Measurements from ENCODE around the gene TOP3B.

DNA sequence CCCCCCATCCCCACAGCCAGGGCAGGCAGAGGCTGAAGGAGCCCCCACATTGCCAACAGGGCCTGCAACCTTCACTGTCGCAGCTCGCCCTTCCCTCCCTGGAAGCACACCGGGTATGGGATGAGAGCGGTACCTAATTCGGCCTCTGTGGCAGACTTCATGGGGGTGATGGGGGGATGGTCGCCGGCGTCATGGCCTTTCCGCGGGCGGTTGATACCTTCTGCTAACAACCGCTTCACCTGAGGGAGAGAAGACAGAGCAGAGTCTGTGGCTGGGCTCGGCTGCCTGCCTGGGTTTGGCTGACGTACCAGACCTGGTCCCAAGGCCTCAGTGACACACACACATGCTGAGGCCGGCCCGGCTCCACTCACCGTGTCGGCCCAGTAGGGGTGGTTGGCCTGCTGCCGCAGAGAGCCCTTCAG is 18.8 kb downstream of the TOP3B start:
- no peak for TF ChIP-seq CTCF (IDR thresholded peaks at IDR 0.05; ENCODE audit: low read depth, low read length, missing input control)
- no peak for TF ChIP-seq REST (IDR thresholded peaks at IDR 0.05)
- no peak for TF ChIP-seq TAF1 (conservative IDR thresholded peaks at IDR 0.05)
- TF ChIP-seq, protein P1, sequence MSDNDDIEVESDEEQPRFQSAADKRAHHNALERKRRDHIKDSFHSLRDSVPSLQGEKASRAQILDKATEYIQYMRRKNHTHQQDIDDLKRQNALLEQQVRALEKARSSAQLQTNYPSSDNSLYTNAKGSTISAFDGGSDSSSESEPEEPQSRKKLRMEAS (IDR thresholded peaks at IDR 0.05) = no peak
- TF ChIP-seq GABPA (IDR thresholded peaks at IDR 0.05 in 1 of 2, conservative IDR thresholded peaks at IDR 0.05 in 1 of 2) = no peak
- TF ChIP-seq YY1 (IDR thresholded peaks at IDR 0.05) = no peak
- TF ChIP-seq RAD21 (IDR thresholded peaks at IDR 0.05) = no peak
- TF ChIP-seq ATF3 (IDR thresholded peaks at IDR 0.05) = no peak
- TF ChIP-seq EGR1 (IDR thresholded peaks at IDR 0.05; ENCODE audit: low read depth in 2 of 2) = no peak
- no peak for TF ChIP-seq RXRA (IDR thresholded peaks at IDR 0.05)
- no peak for TF ChIP-seq FOXA2 (IDR thresholded peaks at IDR 0.05)
- TF ChIP-seq SP1 (IDR thresholded peaks at IDR 0.05) = no peak
- TF ChIP-seq JUND (IDR thresholded peaks at IDR 0.05) = no peak

All from liver (tissue), 3 donors.